Nephron progenitor cell (in vitro differentiated cells): ENCODE results near the gene C10orf143.
A peak's percentile ranks its signal among the peaks of the same experiment; 100 is the strongest.

Experiments used
- DNase-seq: peaks from one replicate; pipeline ENCODE4 v3.0.0; 2021
- H3K27ac Mint-ChIP-seq: 2 replicates; pipeline ENCODE4 v1.8.0; 2021; ENCODE audit warnings: mild to moderate bottlenecking, moderate library complexity, mixed read lengths
- H3K27me3 Mint-ChIP-seq: 2 replicates; pipeline ENCODE4 v1.8.0; 2021; ENCODE audit warnings: mild to moderate bottlenecking, low read depth, mixed read lengths; ENCODE audit not compliant: poor library complexity
- H3K36me3 Mint-ChIP-seq: 2 replicates; pipeline ENCODE4 v1.8.0; 2021; ENCODE audit warnings: low read depth, mixed read lengths
- H3K4me1 Mint-ChIP-seq: 2 replicates; pipeline ENCODE4 v1.8.0; 2021; ENCODE audit warnings: mixed read lengths
- H3K4me3 Mint-ChIP-seq: 2 replicates; pipeline ENCODE4 v1.8.0; 2021; ENCODE audit warnings: mild to moderate bottlenecking, moderate library complexity, mixed read lengths
- H3K9me3 Mint-ChIP-seq: 2 replicates; pipeline ENCODE4 v1.8.0; 2021; ENCODE audit warnings: mild to moderate bottlenecking, moderate library complexity, mixed read lengths
- TF ChIP-seq, protein P1 (sequence below): fragments of 200-600 bp; sonication (generic); IDR thresholded peaks from 2 replicates; pipeline ENCODE4 v1.5.0; 2021; ENCODE audit warnings: antibody characterized with exemption

The C10orf143 gene

GRCh38 chr10:130110246-130111112 is at the start of gene C10orf143:
Gene C10orf143 (minus strand): TSS chr10:130110830. CDS start chr10:130110772, 58 bp downstream.
- Mint-ChIP-seq H3K27me3 (peaks cover 7% of the 10 kb centered on the region), H3K4me1 (peaks cover 31% of the 10 kb centered on the region), H3K9me3 (peaks cover 32% of the 10 kb centered on the region), H3K27ac (peak within 1 kb of the TSS; percentile 96), H3K36me3 (peaks cover 35% of the 10 kb centered on the region), H3K4me3 (peak within 1 kb of the TSS; percentile 95)
- TF ChIP-seq, protein P1, sequence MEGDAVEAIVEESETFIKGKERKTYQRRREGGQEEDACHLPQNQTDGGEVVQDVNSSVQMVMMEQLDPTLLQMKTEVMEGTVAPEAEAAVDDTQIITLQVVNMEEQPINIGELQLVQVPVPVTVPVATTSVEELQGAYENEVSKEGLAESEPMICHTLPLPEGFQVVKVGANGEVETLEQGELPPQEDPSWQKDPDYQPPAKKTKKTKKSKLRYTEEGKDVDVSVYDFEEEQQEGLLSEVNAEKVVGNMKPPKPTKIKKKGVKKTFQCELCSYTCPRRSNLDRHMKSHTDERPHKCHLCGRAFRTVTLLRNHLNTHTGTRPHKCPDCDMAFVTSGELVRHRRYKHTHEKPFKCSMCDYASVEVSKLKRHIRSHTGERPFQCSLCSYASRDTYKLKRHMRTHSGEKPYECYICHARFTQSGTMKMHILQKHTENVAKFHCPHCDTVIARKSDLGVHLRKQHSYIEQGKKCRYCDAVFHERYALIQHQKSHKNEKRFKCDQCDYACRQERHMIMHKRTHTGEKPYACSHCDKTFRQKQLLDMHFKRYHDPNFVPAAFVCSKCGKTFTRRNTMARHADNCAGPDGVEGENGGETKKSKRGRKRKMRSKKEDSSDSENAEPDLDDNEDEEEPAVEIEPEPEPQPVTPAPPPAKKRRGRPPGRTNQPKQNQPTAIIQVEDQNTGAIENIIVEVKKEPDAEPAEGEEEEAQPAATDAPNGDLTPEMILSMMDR = no peak
- peak; percentile 98 for DNase-seq

DNA sequence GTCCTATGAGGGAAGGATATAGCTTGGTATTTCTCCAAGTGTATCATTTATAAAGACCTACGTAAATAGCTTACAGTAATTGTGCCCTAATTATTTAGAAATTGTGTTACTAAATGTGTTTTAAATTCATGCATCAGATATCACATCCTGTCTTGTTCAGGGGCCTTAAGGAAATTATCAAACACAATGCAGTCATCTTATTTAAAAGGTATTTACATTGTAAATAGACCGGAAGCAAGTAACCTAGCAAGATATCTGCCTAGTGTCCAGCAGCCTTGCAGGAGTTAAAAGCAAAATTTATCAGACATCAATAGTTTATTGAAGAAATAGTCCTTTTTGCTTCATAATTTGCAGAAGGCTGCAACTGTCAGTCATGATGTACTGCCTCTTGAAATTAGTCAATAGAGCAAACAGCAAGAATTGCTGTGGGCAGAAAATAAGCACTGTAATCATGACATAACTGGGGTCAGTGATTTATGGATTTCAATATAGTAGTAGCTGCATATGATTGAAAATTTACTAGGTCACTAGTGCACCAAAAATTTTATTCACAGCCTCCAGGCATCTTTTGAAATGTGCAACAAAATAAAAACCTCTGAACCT is 48.7 kb upstream of the C10orf143 start:
- TF ChIP-seq, protein P1 = no peak
- no peaks in the 10 kb centered on the region for H3K27me3 Mint-ChIP-seq
- no peak overlapping the region for H3K27ac Mint-ChIP-seq
- no peak for DNase-seq
- peaks cover 34% of the 10 kb centered on the region for H3K4me1 Mint-ChIP-seq
- peaks cover 54% of the 10 kb centered on the region for H3K36me3 Mint-ChIP-seq
- peaks cover 13% of the 10 kb centered on the region for H3K9me3 Mint-ChIP-seq
- no peak overlapping the region for H3K4me3 Mint-ChIP-seq

GRCh38 chr10:130146042-130146441 is 35.4 kb upstream of the C10orf143 start:
- Mint-ChIP-seq H3K9me3 (peaks cover 7% of the 10 kb centered on the region), H3K4me1 (peaks cover 16% of the 10 kb centered on the region), H3K36me3 (peaks cover 69% of the 10 kb centered on the region), H3K27me3 (no peaks in the 10 kb centered on the region), H3K4me3 (no peak overlapping the region), H3K27ac (peak overlapping the region; percentile 55)
- DNase-seq = no peak
- TF ChIP-seq, protein P1 = no peak

GRCh38 chr10:130141878-130142277 is 31.2 kb upstream of the C10orf143 start:
- H3K36me3 Mint-ChIP-seq = peaks cover 55% of the 10 kb centered on the region
- TF ChIP-seq, protein P1 = no peak
- peaks cover 36% of the 10 kb centered on the region for H3K4me1 Mint-ChIP-seq
- peak overlapping the region; percentile 50 for H3K27ac Mint-ChIP-seq
- no peaks in the 10 kb centered on the region for H3K27me3 Mint-ChIP-seq
- DNase-seq = no peak
- H3K4me3 Mint-ChIP-seq = no peak overlapping the region
- H3K9me3 Mint-ChIP-seq = no peaks in the 10 kb centered on the region

DNA sequence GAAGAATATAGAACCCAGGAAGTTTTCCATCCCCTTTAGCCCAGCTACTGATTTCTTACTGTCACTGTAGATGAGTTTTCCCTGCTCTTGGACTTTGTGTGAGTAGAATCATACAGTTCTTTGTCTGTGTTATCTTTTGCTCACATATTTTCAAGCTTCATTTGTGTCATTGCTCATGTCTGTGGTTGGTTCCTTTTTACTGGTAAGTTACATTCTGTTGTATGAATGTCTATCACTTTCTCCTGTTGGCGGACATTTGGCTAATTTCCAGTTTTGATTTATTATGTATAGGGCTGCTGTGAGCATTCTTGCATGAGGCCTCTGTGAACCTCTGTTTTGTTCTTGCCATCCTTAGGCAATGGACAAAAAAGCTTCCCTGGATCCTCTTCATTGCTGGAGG is 30.8 kb upstream of the C10orf143 start:
- no peaks in the 10 kb centered on the region for H3K9me3 Mint-ChIP-seq
- no peak for DNase-seq
- no peak overlapping the region for H3K4me3 Mint-ChIP-seq
- peaks cover 36% of the 10 kb centered on the region for H3K4me1 Mint-ChIP-seq
- H3K36me3 Mint-ChIP-seq = peaks cover 55% of the 10 kb centered on the region
- TF ChIP-seq, protein P1 = no peak
- H3K27me3 Mint-ChIP-seq = no peaks in the 10 kb centered on the region
- H3K27ac Mint-ChIP-seq = peak overlapping the region; percentile 50
